Smooth muscle cell (in vitro differentiated cells): ENCODE measurements around the gene TMEM41B. TPM values are rescaled to one million over a fixed set of nuclear protein-coding genes. Genes with fewer than 3 reads are reported as not detected.
"Not testable (repeated sequence)": the region's sequence is repeated elsewhere in the genome, so short reads cannot be mapped to it uniquely, and the experiment has no call there.

Experiments
- DNase-seq: peaks from one replicate; lab custom pipeline; 2025; ENCODE audit not compliant: unreplicated experiment; lab: John Stamatoyannopoulos, UW
- H2AFZ ChIP-seq: fragments of 200-600 bp; sonication (generic); 2 replicates; pipeline ENCODE4 v1.6.0; 2016; ENCODE audit warnings: antibody characterized with exemption, low read depth, mild to moderate bottlenecking
- H3F3A ChIP-seq: fragments of 200-600 bp; sonication (generic); 2 replicates; pipeline ENCODE4 v1.6.0; 2017; ENCODE audit warnings: antibody characterized with exemption, low read depth
- H3K27ac ChIP-seq: fragments of 200-600 bp; sonication (generic); 2 replicates; pipeline ENCODE4 v1.5.1; 2016; ENCODE audit warnings: low read depth, mild to moderate bottlenecking
- H3K27me3 ChIP-seq: fragments of 200-600 bp; sonication (generic); 2 replicates; pipeline ENCODE4 v1.6.1; 2016; ENCODE audit warnings: low read depth, mild to moderate bottlenecking
- H3K36me3 ChIP-seq: fragments of 200-600 bp; sonication (generic); 2 replicates; pipeline ENCODE4 v1.5.1; 2016; ENCODE audit warnings: low read depth
- H3K4me1 ChIP-seq: fragments of 200-600 bp; sonication (generic); 2 replicates; pipeline ENCODE4 v1.5.1; 2016; ENCODE audit warnings: low read depth
- H3K4me2 ChIP-seq: fragments of 200-600 bp; sonication (generic); 2 replicates; pipeline ENCODE4 v1.6.0; 2016; ENCODE audit warnings: mild to moderate bottlenecking
- H3K4me3 ChIP-seq: fragments of 200-600 bp; sonication (generic); 2 replicates; pipeline ENCODE4 v1.5.1; 2016; ENCODE audit warnings: mild to moderate bottlenecking
- H3K79me2 ChIP-seq: fragments of 200-600 bp; sonication (generic); 2 replicates; pipeline ENCODE4 v1.6.0; 2016; ENCODE audit warnings: low read depth, mild to moderate bottlenecking
- H3K9ac ChIP-seq: fragments of 200-600 bp; sonication (generic); 2 replicates; pipeline ENCODE4 v1.6.0; 2016; ENCODE audit warnings: low read depth
- H3K9me3 ChIP-seq: fragments of 200-600 bp; sonication (generic); replicated peaks from 2 replicates; pipeline ENCODE4 v1.5.1; 2016; ENCODE audit warnings: low read depth
- H4K20me1 ChIP-seq: fragments of 200-600 bp; sonication (generic); 2 replicates; pipeline ENCODE4 v1.6.0; 2016; ENCODE audit warnings: low read depth
- WGBS: methylation state at CpG from one replicate; pipeline ENCODE4 v1.1.7; 2016; ENCODE audit warnings: low lambda C conversion rate; 5-methylcytosine and 5-hydroxymethylcytosine counted together
- polyA plus RNA-seq: library from polyadenylated mRNA; unstranded; fragments of >200 nt; fragmentation: Nextera tagmentation; extraction: Ambion mirVana; gene quantifications from 2 replicates; pipeline ENCODE4 v1.2.1, GENCODE V29; 2016
- total RNA-seq: library from RNA; depleted of rRNA; stranded (reverse); fragments of >200 nt; gene quantifications from 2 replicates; pipeline ENCODE4 v1.2.3, GENCODE V29; 2014
- TF ChIP-seq, protein P1 (sequence below): fragments of 200-600 bp; sonication (generic); IDR thresholded peaks from 2 replicates; pipeline ENCODE4 v1.5.1; 2017; ENCODE audit warnings: borderline replicate concordance, mild to moderate bottlenecking, antibody characterized with exemption; ENCODE audit not compliant: insufficient read depth, poor library complexity, severe bottlenecking

The TMEM41B gene
- total and polyA plus RNA-seq, 2 experiments from 2014 or later = 33.6 to 57.3 TPM

DNA sequence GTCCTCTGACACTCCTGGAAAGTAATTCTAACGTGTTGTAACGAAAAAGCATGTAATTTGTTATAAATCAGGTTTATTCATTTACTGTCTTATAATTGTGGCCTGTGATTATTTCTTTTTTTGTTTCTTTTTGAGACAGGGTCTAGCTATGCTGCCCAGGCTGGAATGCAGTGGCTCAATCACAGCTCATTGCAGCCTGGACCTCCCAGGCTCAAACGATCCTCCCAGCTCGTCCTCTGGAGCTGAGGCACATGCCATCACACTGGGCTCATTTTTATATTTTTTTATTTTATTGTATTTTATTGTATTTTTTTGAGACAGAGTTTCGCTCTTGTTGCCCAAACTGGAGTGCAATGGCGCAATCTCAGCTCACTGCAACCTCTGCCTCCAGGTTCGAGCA, 65.1 kb downstream of the TMEM41B start:
- no peaks in the 10 kb centered on the region for H3K4me1 ChIP-seq
- peaks cover 100% of the 10 kb centered on the region for H4K20me1 ChIP-seq
- H3K79me2 ChIP-seq = peaks cover 100% of the 10 kb centered on the region
- H3K9ac ChIP-seq = no peak overlapping the region
- H3K9me3 ChIP-seq = no peaks in the 10 kb centered on the region
- WGBS = 97% methylated on average over 7 of the region's 7 CpGs
- H3K27ac ChIP-seq = no peak overlapping the region
- H3K36me3 ChIP-seq = no peaks in the 10 kb centered on the region
- no peaks in the 10 kb centered on the region for H3F3A ChIP-seq
- TF ChIP-seq, protein P1, sequence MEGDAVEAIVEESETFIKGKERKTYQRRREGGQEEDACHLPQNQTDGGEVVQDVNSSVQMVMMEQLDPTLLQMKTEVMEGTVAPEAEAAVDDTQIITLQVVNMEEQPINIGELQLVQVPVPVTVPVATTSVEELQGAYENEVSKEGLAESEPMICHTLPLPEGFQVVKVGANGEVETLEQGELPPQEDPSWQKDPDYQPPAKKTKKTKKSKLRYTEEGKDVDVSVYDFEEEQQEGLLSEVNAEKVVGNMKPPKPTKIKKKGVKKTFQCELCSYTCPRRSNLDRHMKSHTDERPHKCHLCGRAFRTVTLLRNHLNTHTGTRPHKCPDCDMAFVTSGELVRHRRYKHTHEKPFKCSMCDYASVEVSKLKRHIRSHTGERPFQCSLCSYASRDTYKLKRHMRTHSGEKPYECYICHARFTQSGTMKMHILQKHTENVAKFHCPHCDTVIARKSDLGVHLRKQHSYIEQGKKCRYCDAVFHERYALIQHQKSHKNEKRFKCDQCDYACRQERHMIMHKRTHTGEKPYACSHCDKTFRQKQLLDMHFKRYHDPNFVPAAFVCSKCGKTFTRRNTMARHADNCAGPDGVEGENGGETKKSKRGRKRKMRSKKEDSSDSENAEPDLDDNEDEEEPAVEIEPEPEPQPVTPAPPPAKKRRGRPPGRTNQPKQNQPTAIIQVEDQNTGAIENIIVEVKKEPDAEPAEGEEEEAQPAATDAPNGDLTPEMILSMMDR = no peak
- no peak overlapping the region for H3K4me2 ChIP-seq
- H3K27me3 ChIP-seq = no peaks in the 10 kb centered on the region
- H3K4me3 ChIP-seq = no peak overlapping the region
- DNase-seq = no peak
- no peak overlapping the region for H2AFZ ChIP-seq

DNA sequence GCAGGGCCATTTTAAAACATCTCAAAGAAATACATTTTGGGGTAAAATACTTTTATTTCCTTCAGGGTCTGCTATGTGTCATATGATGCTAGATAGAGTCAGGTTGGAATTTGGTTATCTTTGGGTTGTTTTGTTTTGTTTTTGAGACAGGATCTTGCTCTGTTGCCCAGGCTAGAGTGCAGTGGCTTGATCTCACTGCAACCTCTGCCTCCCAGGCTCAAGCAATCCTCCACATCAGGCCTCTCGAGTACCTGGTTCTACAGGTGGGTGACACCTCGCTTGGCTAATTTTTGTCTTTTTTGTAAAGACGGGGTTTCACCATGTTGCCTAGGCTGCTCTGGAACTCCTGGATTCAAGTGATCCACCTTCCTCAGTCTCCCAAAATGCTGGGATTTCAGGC, 66.5 kb downstream of the TMEM41B start:
- Histone ChIP-seq H3K36me3 (no peaks in the 10 kb centered on the region), H4K20me1 (peaks cover 100% of the 10 kb centered on the region), H3K27me3 (no peaks in the 10 kb centered on the region), H3K9me3 (no peaks in the 10 kb centered on the region), H3K27ac (no peak overlapping the region), H3K4me3 (no peak overlapping the region), H3K79me2 (peaks cover 100% of the 10 kb centered on the region), H3K4me1 (no peaks in the 10 kb centered on the region), H3K9ac (no peak overlapping the region), H2AFZ (no peak overlapping the region), H3K4me2 (no peak overlapping the region), H3F3A (no peaks in the 10 kb centered on the region)
- DNase-seq = no peak
- TF ChIP-seq, protein P1 = no peak
- WGBS = 96% methylated on average over 3 of the region's 3 CpGs

GRCh38 chr11:9236242-9236641, 78.2 kb downstream of the TMEM41B start:
- not testable (repeated sequence) for H3K27me3 ChIP-seq, H2AFZ ChIP-seq, H3K4me2 ChIP-seq, H3K9me3 ChIP-seq, H3F3A ChIP-seq, H3K27ac ChIP-seq, H3K4me3 ChIP-seq, DNase-seq, H3K9ac ChIP-seq, H3K36me3 ChIP-seq
- Histone ChIP-seq H3K79me2 (peaks cover 100% of the 10 kb centered on the region), H3K4me1 (peaks cover 12% of the 10 kb centered on the region), H4K20me1 (peaks cover 99% of the 10 kb centered on the region)
- WGBS = 97% methylated on average over 10 of the region's 10 CpGs

- peaks cover 5% of the 10 kb centered on the region for H3F3A ChIP-seq
- DNase-seq = no peak
- H4K20me1 ChIP-seq = peaks cover 98% of the 10 kb centered on the region
- TF ChIP-seq, protein P1 = no peak
- H3K4me1 ChIP-seq = peaks cover 19% of the 10 kb centered on the region
- no peaks in the 10 kb centered on the region for H3K36me3 ChIP-seq
- H3K9ac ChIP-seq = no peak overlapping the region
- 81% methylated on average over 3 of the region's 3 CpGs for WGBS
- peaks cover 100% of the 10 kb centered on the region for H3K79me2 ChIP-seq
- no peak overlapping the region for H2AFZ ChIP-seq
- H3K4me2 ChIP-seq = no peak overlapping the region
- H3K4me3 ChIP-seq = no peak overlapping the region
- no peaks in the 10 kb centered on the region for H3K9me3 ChIP-seq
- no peaks in the 10 kb centered on the region for H3K27me3 ChIP-seq
- no peak overlapping the region for H3K27ac ChIP-seq
These were observed 81.9 kb downstream of the TMEM41B start for GRCh38 chr11:9232482-9232881.
